RWPE2 (cell line): ENCODE measurements around the gene NAV2.

Experiments used
- ATAC-seq: fragments of 200-7000 bp; cut with Tn5 transposase; 3 replicates; pipeline ENCODE4 v1.9.1; 2021; ENCODE audit warnings: low read depth
- DNase-seq: peaks from one replicate; pipeline ENCODE4 v3.0.0-alpha.2; 2020; ENCODE audit warnings: low spot score
- H3K27ac ChIP-seq: fragments of 450-650 bp; 2 replicates; pipeline ENCODE4 v1.5.1; 2017; ENCODE audit warnings: mild to moderate bottlenecking; ENCODE audit not compliant: poor library complexity, severe bottlenecking
- H3K27me3 ChIP-seq: fragments of 250-450 bp; sonication (Bioruptor Pico); 2 replicates; pipeline ENCODE4 v1.5.1; 2021; ENCODE audit warnings: mild to moderate bottlenecking, moderate library complexity; ENCODE audit not compliant: insufficient read depth, poor library complexity, severe bottlenecking
- H3K36me3 ChIP-seq: fragments of 250-450 bp; sonication (Bioruptor Pico); 2 replicates; pipeline ENCODE4 v1.5.1; 2020; ENCODE audit warnings: low read depth, mild to moderate bottlenecking, moderate library complexity
- H3K4me1 ChIP-seq: fragments of 250-450 bp; sonication (Bioruptor Pico); 2 replicates; pipeline ENCODE4 v1.5.1; 2021; ENCODE audit warnings: mild to moderate bottlenecking, moderate library complexity; ENCODE audit not compliant: insufficient read depth, poor library complexity, severe bottlenecking
- H3K4me3 ChIP-seq: fragments of 250-450 bp; sonication (Bioruptor Pico); 2 replicates; pipeline ENCODE4 v1.5.1; 2021; ENCODE audit warnings: mild to moderate bottlenecking, moderate library complexity; ENCODE audit not compliant: severe bottlenecking
- H3K9me3 ChIP-seq: fragments of 250-450 bp; sonication (Bioruptor Pico); 2 replicates; pipeline ENCODE4 v1.5.1; 2021; ENCODE audit warnings: mild to moderate bottlenecking, moderate library complexity; ENCODE audit not compliant: severe bottlenecking
- CTCF ChIP-seq: fragments of 450-650 bp; IDR thresholded peaks from one replicate; pipeline ENCODE4 v1.5.1; 2017; ENCODE audit warnings: mild to moderate bottlenecking, moderate library complexity; ENCODE audit not compliant: poor library complexity, severe bottlenecking

NAV2 gene

GRCh38 chr11:20008871-20009644 lies 296.4 kb downstream of the NAV2 start:
- Histone ChIP-seq H3K27me3 (no peaks in the 10 kb centered on the region), H3K36me3 (no peaks in the 10 kb centered on the region), H3K27ac (no peak overlapping the region), H3K9me3 (no peaks in the 10 kb centered on the region), H3K4me3 (no peak overlapping the region), H3K4me1 (peaks cover 40% of the 10 kb centered on the region)
- no peak for TF ChIP-seq CTCF
- no peak for DNase-seq
- no peak for ATAC-seq

GRCh38 chr11:20010156-20010850 lies 297.7 kb downstream of the NAV2 start:
- DNase-seq (no peak), ATAC-seq (no peak)
- peaks cover 41% of the 10 kb centered on the region for H3K4me1 ChIP-seq
- no peaks in the 10 kb centered on the region for H3K36me3 ChIP-seq
- H3K27ac ChIP-seq = peak overlapping the region; percentile 89
- no peaks in the 10 kb centered on the region for H3K27me3 ChIP-seq
- H3K4me3 ChIP-seq = no peak overlapping the region
- no peak for TF ChIP-seq CTCF
- no peaks in the 10 kb centered on the region for H3K9me3 ChIP-seq

- Histone ChIP-seq H3K27ac (peak overlapping the region; percentile 89), H3K4me1 (peaks cover 38% of the 10 kb centered on the region), H3K9me3 (no peaks in the 10 kb centered on the region), H3K4me3 (no peak overlapping the region), H3K27me3 (no peaks in the 10 kb centered on the region), H3K36me3 (no peaks in the 10 kb centered on the region)
- TF ChIP-seq CTCF = no peak
- ATAC-seq (peak; percentile 4; the same call in 1 of the 3 replicates), DNase-seq (no peak)
Observed at GRCh38 chr11:20010851-20011225, 298.2 kb downstream of the NAV2 start.

GRCh38 chr11:20011307-20011951 lies 298.8 kb downstream of the NAV2 start:
- no peaks in the 10 kb centered on the region for H3K36me3 ChIP-seq
- no peaks in the 10 kb centered on the region for H3K27me3 ChIP-seq
- H3K4me3 ChIP-seq = no peak overlapping the region
- no peak for DNase-seq
- ATAC-seq = peak; percentile 77
- H3K9me3 ChIP-seq = no peaks in the 10 kb centered on the region
- H3K27ac ChIP-seq = peak overlapping the region; percentile 89
- no peak for TF ChIP-seq CTCF
- peaks cover 43% of the 10 kb centered on the region for H3K4me1 ChIP-seq
